ENCODE results near the gene NDUFC2. TPM values are rescaled to one million over a fixed set of nuclear protein-coding genes. Genes with fewer than 3 reads are reported as not detected.
"Not testable (repeated sequence)": the region's sequence is repeated elsewhere in the genome, so short reads cannot be mapped to it uniquely, and the experiment has no call there.

NDUFC2 gene
- total and polyA plus RNA-seq, 9 donors, result 140 to 207 (median 171) TPM

DNA sequence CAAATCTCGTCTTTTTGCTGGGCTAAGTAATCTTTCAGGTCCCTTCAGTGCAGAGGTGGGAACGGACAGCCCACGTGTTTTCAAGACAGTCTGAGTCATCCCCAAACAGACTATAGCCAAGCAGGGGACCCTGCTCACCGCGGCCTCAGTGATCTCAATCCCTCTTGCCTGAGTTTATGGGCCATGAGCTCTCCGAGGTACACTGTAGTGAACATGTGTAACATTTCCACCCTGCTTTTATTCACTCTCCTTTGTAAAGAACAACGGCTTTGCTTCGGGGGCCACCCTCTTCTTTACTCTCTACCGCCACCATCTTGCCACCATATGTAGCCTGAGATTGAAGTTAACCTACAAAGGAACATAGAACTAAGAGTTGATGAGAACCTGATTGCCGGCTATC, 45.0 kb downstream of the NDUFC2 start:
- Histone ChIP-seq H3K9me3 (replicated peaks; ENCODE audit: control insufficient read depth, low read depth, low read length) (no peaks in the 10 kb centered on the region), H3K27ac (ENCODE audit: low read length) (no peak overlapping the region), H3K4me1 (ENCODE audit: control insufficient read depth, insufficient read depth, low read length) (peaks cover 41% of the 10 kb centered on the region), H3K4me3 (ENCODE audit: low read length) (no peak overlapping the region), H3K36me3 (ENCODE audit: control insufficient read depth, insufficient read depth, low read length) (no peaks in the 10 kb centered on the region), H3K27me3 (ENCODE audit: control insufficient read depth, insufficient read depth, low read length) (no peaks in the 10 kb centered on the region)
- 50% methylated on average over 8 of the region's 10 CpGs for WGBS (ENCODE audit: insufficient coverage)
- DNase-seq, result no peak

DNA sequence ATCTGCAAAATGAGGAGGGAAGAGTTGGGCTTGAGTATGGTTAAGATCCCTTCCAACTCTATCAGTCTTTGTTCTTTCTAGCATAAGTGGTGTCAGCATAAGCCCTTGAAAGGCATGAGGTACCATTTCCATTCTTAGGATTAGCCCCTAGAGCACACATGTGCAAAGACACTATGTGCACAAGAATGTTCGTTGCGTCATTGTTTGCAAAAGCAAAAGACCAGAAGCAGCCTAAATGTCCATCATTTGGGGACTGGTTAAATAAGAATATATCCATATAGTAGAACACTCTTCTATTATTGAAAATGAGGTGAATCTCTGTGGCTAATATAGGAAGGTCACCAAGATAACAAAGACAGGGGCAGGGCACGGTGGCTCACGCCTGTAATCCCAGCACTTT, 46.6 kb downstream of the NDUFC2 start:
- Histone ChIP-seq H3K9me3 (replicated peaks; ENCODE audit: control insufficient read depth, low read depth, low read length) (no peaks in the 10 kb centered on the region), H3K4me1 (ENCODE audit: control insufficient read depth, insufficient read depth, low read length) (peaks cover 31% of the 10 kb centered on the region), H3K27ac (ENCODE audit: low read length) (no peak overlapping the region), H3K27me3 (ENCODE audit: control insufficient read depth, insufficient read depth, low read length) (no peaks in the 10 kb centered on the region), H3K36me3 (ENCODE audit: control insufficient read depth, insufficient read depth, low read length) (no peaks in the 10 kb centered on the region), H3K4me3 (ENCODE audit: low read length) (no peak overlapping the region)
- 80% methylated on average over 1 of the region's 4 CpGs for WGBS (ENCODE audit: insufficient coverage)
- DNase-seq, result no peak

DNA sequence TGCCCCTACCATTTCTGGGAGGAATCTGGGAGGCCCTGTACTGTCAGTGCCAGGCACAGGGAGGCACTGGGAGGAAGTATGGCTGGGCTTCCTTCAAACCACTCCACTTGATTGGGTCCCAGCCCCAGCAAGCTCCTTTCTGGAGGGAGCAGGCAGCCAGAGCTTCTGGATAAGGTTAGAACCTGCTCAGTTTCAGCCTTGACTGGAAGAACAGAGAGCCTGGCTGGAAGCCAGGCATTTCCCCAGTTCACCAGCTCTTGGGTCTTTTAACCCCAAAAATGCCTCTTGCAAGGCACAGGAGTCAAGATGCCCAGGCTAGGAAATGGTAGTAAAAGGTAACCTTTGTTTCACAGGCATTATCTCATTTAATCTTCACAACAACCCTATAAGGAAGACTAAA, 47.6 kb downstream of the NDUFC2 start:
- Histone ChIP-seq H3K4me1 (ENCODE audit: control insufficient read depth, insufficient read depth, low read length) (peaks cover 25% of the 10 kb centered on the region), H3K36me3 (ENCODE audit: control insufficient read depth, insufficient read depth, low read length) (no peaks in the 10 kb centered on the region), H3K9me3 (replicated peaks; ENCODE audit: control insufficient read depth, low read depth, low read length) (no peaks in the 10 kb centered on the region), H3K27ac (ENCODE audit: low read length) (peak overlapping the region; percentile 13), H3K4me3 (ENCODE audit: low read length) (no peak overlapping the region), H3K27me3 (ENCODE audit: control insufficient read depth, insufficient read depth, low read length) (no peaks in the 10 kb centered on the region)
- no peak for DNase-seq

DNA sequence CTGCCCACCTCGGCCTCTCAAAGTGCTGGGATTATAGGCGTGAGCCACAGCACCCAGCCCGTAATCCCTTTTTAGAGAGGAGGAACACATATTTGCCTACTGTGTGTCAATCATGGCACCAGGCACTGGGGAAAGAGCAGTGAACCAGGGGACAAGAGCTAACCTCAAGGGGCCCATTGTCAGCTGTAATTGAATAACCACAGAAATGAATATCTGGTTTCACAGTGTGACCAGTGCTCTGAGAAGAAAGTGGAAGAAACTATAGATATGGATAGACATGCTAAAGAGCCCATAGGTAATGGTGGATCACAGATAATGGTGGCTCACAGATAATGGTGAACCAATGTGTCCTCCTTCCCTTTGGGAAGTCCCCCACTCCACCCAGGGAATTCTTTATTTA, 48.0 kb downstream of the NDUFC2 start:
- Histone ChIP-seq H3K27ac (ENCODE audit: low read length) (no peak overlapping the region), H3K27me3 (ENCODE audit: control insufficient read depth, insufficient read depth, low read length) (no peaks in the 10 kb centered on the region), H3K9me3 (replicated peaks; ENCODE audit: control insufficient read depth, low read depth, low read length) (no peaks in the 10 kb centered on the region), H3K4me3 (ENCODE audit: low read length) (no peak overlapping the region), H3K36me3 (ENCODE audit: control insufficient read depth, insufficient read depth, low read length) (no peaks in the 10 kb centered on the region), H3K4me1 (ENCODE audit: control insufficient read depth, insufficient read depth, low read length) (peaks cover 24% of the 10 kb centered on the region)
- DNase-seq, result no peak
- WGBS (ENCODE audit: insufficient coverage), result 88% methylated on average over 3 of the region's 3 CpGs

DNA sequence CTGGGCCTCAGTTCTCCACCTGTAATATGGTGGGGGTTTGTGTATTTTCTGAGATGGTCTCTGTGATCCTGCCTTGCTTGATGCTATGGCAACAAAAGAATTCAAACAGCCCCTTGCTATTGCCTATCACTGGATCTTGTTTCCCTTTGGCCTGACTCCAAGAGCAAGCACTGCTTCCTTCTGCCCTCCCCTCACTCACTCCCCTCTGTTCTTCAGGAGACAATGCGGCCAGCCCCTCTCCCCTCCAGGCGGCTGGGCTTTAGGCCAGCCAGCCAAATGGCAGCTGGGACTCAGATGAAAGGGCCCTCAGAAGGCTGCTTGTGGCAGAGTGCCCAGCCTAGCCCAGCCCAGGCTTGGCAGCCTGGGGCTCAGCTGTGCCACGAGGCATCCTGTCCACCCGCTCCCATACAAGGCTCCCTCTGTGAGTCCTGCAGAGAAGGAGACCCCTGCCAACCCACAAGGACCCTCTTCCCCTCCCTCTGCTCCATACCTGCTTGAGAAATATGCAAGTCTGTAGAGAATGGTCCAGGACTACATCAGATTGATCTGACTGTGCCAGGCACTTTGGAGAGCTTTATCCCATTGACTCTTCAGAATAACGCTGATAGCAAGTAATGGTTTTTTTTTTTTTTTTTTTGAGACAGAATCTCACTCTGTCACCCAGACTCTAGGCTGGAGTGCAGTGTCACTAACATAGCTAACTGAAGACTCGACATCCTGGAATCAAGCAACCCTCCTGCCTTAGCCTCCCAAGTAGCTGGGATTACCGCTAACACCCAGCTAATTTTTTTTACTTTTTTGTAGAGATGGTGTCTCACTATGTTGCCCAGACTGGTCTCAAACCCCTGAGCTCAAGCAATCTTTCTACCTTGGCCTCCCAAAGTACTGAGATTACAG, 49.0 kb downstream of the NDUFC2 start:
- Histone ChIP-seq H3K27me3 (ENCODE audit: control insufficient read depth, insufficient read depth, low read length) (no peaks in the 10 kb centered on the region), H3K27ac (ENCODE audit: low read length) (peak overlapping the region; percentile 59), H3K9me3 (replicated peaks; ENCODE audit: control insufficient read depth, low read depth, low read length) (no peaks in the 10 kb centered on the region), H3K4me3 (ENCODE audit: low read length) (no peak overlapping the region), H3K4me1 (ENCODE audit: control insufficient read depth, insufficient read depth, low read length) (peaks cover 24% of the 10 kb centered on the region), H3K36me3 (ENCODE audit: control insufficient read depth, insufficient read depth, low read length) (no peaks in the 10 kb centered on the region)
- WGBS (ENCODE audit: insufficient coverage), result 10% methylated on average over 3 of the region's 7 CpGs
- DNase-seq, result peak; percentile 92

DNA sequence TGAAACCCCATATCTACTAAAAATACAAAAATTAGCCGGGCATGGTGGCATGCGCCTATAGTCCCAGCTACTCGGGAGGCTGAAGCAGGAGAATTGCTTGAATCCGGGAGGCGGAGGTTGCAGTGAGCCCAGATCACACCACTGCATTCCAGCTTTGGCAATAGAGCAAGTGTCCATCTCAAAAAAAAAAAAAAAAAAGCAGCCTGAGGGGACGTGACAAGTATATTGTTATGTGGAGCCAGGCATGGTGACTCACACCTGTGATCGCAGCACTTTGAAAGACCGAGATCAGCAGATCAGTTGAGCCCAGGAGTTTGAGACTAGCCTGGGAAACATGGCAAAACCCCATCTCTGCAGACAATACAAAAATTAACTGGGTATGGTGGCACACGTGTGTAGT, 51.2 kb downstream of the NDUFC2 start:
- H3K9me3 ChIP-seq (replicated peaks; ENCODE audit: control insufficient read depth, low read depth, low read length); H3K36me3 ChIP-seq (ENCODE audit: control insufficient read depth, insufficient read depth, low read length); H3K4me3 ChIP-seq (ENCODE audit: low read length); H3K27me3 ChIP-seq (ENCODE audit: control insufficient read depth, insufficient read depth, low read length); H3K27ac ChIP-seq (ENCODE audit: low read length); DNase-seq: not testable (repeated sequence)
- WGBS (ENCODE audit: insufficient coverage), result 88% methylated on average over 6 of the region's 9 CpGs
- H3K4me1 ChIP-seq (ENCODE audit: control insufficient read depth, insufficient read depth, low read length), result peaks cover 24% of the 10 kb centered on the region

DNA sequence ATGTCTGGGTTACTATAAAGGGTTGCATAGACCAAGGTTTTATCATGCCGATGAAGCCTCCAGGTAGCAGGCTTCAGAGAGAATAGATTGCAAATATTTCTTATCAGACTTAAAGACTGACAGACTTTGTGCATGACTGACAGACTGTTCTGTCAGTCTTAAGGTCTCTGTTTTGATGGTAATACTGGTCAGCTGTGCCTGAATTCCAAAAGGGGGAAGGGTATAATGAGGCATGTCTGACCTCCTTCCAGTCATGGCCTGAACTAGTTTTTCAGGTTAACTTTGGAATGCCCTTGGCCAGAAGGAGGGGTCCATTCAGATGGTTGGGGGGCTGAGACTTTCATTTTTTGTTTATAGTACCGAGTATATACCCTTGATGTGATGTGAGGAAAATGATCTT, 51.9 kb downstream of the NDUFC2 start:
- H3K9me3 ChIP-seq (replicated peaks; ENCODE audit: control insufficient read depth, low read depth, low read length), result no peaks in the 10 kb centered on the region
- H3K27me3 ChIP-seq (ENCODE audit: control insufficient read depth, insufficient read depth, low read length), result no peaks in the 10 kb centered on the region
- no peak for DNase-seq
- WGBS (ENCODE audit: insufficient coverage), result no CpG with 5 or more reads among the region's 2 CpGs
- H3K27ac ChIP-seq (ENCODE audit: low read length), result no peak overlapping the region
- peaks cover 28% of the 10 kb centered on the region for H3K4me1 ChIP-seq (ENCODE audit: control insufficient read depth, insufficient read depth, low read length)
- H3K36me3 ChIP-seq (ENCODE audit: control insufficient read depth, insufficient read depth, low read length), result no peaks in the 10 kb centered on the region
- H3K4me3 ChIP-seq (ENCODE audit: low read length), result no peak overlapping the region

DNA sequence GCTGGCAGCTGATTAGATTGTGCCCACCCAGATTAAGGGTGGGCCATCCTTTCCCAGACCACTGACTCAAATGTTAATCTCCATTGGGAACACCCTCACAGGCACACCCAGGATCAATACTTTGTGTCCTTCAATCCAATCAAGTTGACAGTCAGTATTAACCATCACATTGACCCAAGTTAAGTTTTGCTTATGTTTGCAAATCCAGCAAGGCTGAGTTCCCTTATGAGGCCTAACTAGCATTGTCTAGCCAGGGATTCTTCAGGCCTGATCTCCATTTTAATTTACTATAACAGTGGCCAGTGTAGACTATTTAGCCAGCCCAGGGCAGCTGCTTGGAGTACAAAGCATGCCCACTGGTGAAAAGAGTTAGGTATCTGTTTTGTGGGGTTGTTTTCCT, 54.3 kb downstream of the NDUFC2 start:
- Histone ChIP-seq H3K4me1 (ENCODE audit: control insufficient read depth, insufficient read depth, low read length) (peaks cover 9% of the 10 kb centered on the region), H3K27me3 (ENCODE audit: control insufficient read depth, insufficient read depth, low read length) (no peaks in the 10 kb centered on the region), H3K9me3 (replicated peaks; ENCODE audit: control insufficient read depth, low read depth, low read length) (no peaks in the 10 kb centered on the region), H3K4me3 (ENCODE audit: low read length) (no peak overlapping the region), H3K27ac (ENCODE audit: low read length) (no peak overlapping the region), H3K36me3 (ENCODE audit: control insufficient read depth, insufficient read depth, low read length) (no peaks in the 10 kb centered on the region)
- no peak for DNase-seq

DNA sequence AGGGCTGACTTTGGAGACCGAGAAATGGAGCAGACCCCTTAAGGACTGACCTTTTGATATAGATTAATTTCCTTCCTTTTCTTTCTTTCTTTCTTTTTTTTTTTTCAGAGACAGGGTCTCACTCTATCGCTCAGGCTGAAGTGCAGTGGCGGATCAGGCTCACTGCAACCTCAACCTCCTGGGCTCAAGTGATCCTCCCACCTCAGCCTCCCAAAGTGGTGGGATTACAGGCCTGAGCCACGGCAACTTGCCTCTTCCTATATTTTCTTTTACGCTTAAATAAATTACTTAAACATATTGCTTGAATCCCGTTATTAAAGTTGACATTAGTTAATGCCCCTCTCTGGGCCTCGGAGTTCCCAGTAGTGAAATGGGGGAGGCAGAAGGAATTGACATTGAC, 56.2 kb downstream of the NDUFC2 start:
- WGBS (ENCODE audit: insufficient coverage), result 21% methylated on average over 2 of the region's 7 CpGs
- Histone ChIP-seq H3K27ac (ENCODE audit: low read length) (no peak overlapping the region), H3K4me3 (ENCODE audit: low read length) (peak overlapping the region; percentile 42)

DNA sequence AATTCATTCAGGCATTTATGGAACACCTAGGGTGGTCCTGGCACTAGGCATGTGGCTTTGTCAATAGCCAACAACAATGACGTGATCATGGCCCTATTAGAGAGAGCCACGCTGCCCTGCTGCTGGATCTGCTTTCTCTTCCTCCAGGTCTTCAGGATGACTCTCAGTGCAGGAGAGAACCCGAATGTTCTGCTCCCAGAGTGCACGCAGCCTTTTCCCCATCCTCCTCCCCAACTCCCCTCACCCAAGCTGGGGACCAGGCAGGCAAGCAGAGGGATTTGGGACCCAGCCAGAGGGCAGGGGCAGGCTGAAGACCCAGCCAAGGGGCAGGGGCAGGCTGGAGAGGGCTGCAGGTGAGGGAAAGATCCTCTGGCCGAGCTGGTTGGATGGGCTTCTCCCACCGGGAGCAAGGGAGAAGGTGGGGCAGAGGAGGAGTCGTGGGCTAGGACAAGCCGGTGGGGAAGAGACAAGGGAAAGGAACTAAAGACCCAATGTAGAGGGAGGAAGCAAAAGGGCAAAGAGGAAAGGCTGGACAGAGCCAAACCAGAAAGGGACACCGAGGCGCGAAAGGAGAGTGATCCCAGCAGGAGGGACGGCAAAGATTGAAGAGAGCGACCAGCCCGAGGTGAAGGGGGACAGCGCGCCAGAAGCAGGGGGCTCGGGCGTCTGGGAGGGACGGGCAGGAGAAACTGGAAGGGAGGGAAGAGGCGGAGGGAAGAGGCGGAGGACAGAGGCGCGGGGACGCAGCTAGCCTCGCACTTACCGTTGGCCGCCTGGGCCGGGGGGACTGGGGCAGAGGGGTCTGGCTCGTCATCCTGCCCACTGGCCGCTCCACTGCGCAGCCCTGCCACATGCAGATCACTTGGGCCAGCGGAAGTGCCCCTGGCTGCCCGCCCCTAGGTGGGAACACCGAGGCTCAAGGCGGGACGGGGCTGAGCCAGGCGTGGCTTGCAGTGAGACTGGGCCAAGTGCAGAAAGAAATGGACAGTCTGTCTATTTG, 57.0 kb downstream of the NDUFC2 start, which contains the start of gene KCTD14:
TSS of gene KCTD14 (minus strand) at position 880 of the 1,000 bp plus-strand sequence. CDS start at position 853, 27 bp downstream.
- no peaks in the 10 kb centered on the region for H3K36me3 ChIP-seq (ENCODE audit: control insufficient read depth, insufficient read depth, low read length)
- peak; percentile 35 for DNase-seq
- H3K4me1 ChIP-seq (ENCODE audit: control insufficient read depth, insufficient read depth, low read length), result peaks cover 3% of the 10 kb centered on the region
- no peaks in the 10 kb centered on the region for H3K27me3 ChIP-seq (ENCODE audit: control insufficient read depth, insufficient read depth, low read length)
- WGBS (ENCODE audit: insufficient coverage), result 8% methylated on average over 35 of the region's 37 CpGs
- no peak within 1 kb of the TSS for H3K27ac ChIP-seq (ENCODE audit: low read length)
- H3K4me3 ChIP-seq (ENCODE audit: low read length), result peak within 1 kb of the TSS; percentile 42
- no peaks in the 10 kb centered on the region for H3K9me3 ChIP-seq (replicated peaks; ENCODE audit: control insufficient read depth, low read depth, low read length)

More for the DNA sequence above, 56.2 kb downstream of the NDUFC2 start:
- no peaks in the 10 kb centered on the region for H3K9me3 ChIP-seq (replicated peaks; ENCODE audit: control insufficient read depth, low read depth, low read length)
- no peaks in the 10 kb centered on the region for H3K27me3 ChIP-seq (ENCODE audit: control insufficient read depth, insufficient read depth, low read length)
- DNase-seq, result no peak
- peaks cover 3% of the 10 kb centered on the region for H3K4me1 ChIP-seq (ENCODE audit: control insufficient read depth, insufficient read depth, low read length)
- no peaks in the 10 kb centered on the region for H3K36me3 ChIP-seq (ENCODE audit: control insufficient read depth, insufficient read depth, low read length)

Measured in muscle of leg (tissue), 11 donors.